Measurements from ENCODE around the gene ASCL5. TPM values are rescaled to one million over a fixed set of nuclear protein-coding genes. Genes with fewer than 3 reads are reported as not detected.

Gene ASCL5
- total and polyA plus RNA-seq, 10 of the 15 experiments (the other 5 are each of a cell fraction or from before 2014, with no cell fraction given), result 0.04 TPM; not detected in 9

- no peak for TF ChIP-seq EGR1 (IDR thresholded peaks at IDR 0.05; ENCODE audit: borderline replicate concordance in 1 of 2, low read depth in 2 of 2, low read length in 2 of 2)
- no peak for TF ChIP-seq CHD4 (IDR thresholded peaks at IDR 0.05)
- TF ChIP-seq CTCF (IDR thresholded peaks at IDR 0.05 in 2 of 3, conservative IDR thresholded peaks at IDR 0.05 in 1 of 3; ENCODE audit: control insufficient read depth in 2 of 3, extremely low read depth in 1 of 3, insufficient read depth in 1 of 3, low read depth in 3 of 3, low read length in 3 of 3), result no peak
These were observed 3.1 kb downstream of the ASCL5 start (continued) for GRCh38 chr1:201123866-201124265.

- no peak overlapping the region for H3K4me3 ChIP-seq
- no peak overlapping the region for H3K4me2 ChIP-seq (ENCODE audit: control insufficient read depth, insufficient read depth)
- DNase-seq (ENCODE audit: low read depth, low spot score) (no peak), ATAC-seq (no peak), FAIRE-seq (no peak)
- ChIA-PET POLR2A (no interaction called here), SMC1A (ENCODE audit: uncharacterized antibody, unreplicated experiment) (no interaction called here), RAD21 (ENCODE audit: unreplicated experiment) (no interaction called here), CTCF (interaction anchor here (1.0 to 1.6 kb wide), 4 partner anchors 37 to 563 kb away, joined by 3 to 4 read pairs (median 4); no protein-coding TSS in a partner anchor)
- H3K9ac ChIP-seq (ENCODE audit: control insufficient read depth, insufficient read depth, low read length), result no peak overlapping the region
- H4K20me1 ChIP-seq (ENCODE audit: control insufficient read depth, insufficient read depth), result no peaks in the 10 kb centered on the region
- H3K4me1 ChIP-seq (ENCODE audit: control insufficient read depth, insufficient read depth, low read length), result no peaks in the 10 kb centered on the region
- BruUV-seq (replicated peaks), result no TSS peak
- no peaks in the 10 kb centered on the region for H3K79me2 ChIP-seq (ENCODE audit: control insufficient read depth, insufficient read depth, low read length)
- no peak for TF ChIP-seq CREB1 (IDR thresholded peaks at IDR 0.05; ENCODE audit: low read depth)
- no peak for TF ChIP-seq BMI1 (IDR thresholded peaks at IDR 0.05; ENCODE audit: borderline replicate concordance)
- no peak for TF ChIP-seq ZNF274 (IDR thresholded peaks at IDR 0.05; ENCODE audit: insufficient read depth, insufficient read length)
- TF ChIP-seq ZNF384 (IDR thresholded peaks at IDR 0.05; ENCODE audit: borderline replicate concordance, low read depth, low read length), result no peak
- no peak for TF ChIP-seq KDM1A (IDR thresholded peaks at IDR 0.05; ENCODE audit: borderline replicate concordance)
- no peak for TF ChIP-seq ZNF217 (IDR thresholded peaks at IDR 0.05)
- no peaks in the 10 kb centered on the region for H3K9me3 ChIP-seq (replicated peaks; ENCODE audit: control insufficient read depth, insufficient read depth, low read length)
- H3K27me3 ChIP-seq (replicated peaks in 1 of 2; ENCODE audit: control insufficient read depth in 2 of 2, insufficient read depth in 2 of 2, low read length in 1 of 2), result peaks cover 1 to 4% of the 10 kb centered on the region in 2 experiments; a peak in 3 of 4 replicates
- no peak overlapping the region for H3K27ac ChIP-seq (ENCODE audit: control insufficient read depth, insufficient read depth)
- in situ Hi-C loops (cut with MboI), result no loop called here
- WGBS (ENCODE audit: insufficient coverage, insufficient replicate concordance, low lambda C conversion rate, missing lambda C conversion rate), result 50% methylated on average over 10 of the region's 10 CpGs
- intact Hi-C loops (cut with micrococcal nuclease; ENCODE audit: unreplicated experiment), result no loop called here
- no peak overlapping the region for H2AFZ ChIP-seq (ENCODE audit: control insufficient read depth, low read depth, low read length)
- H3K36me3 ChIP-seq (ENCODE audit: control insufficient read depth in 2 of 2, insufficient read depth in 2 of 2, low read length in 1 of 2), result no peaks in the 10 kb centered on the region
These were observed 4.5 kb downstream of the ASCL5 start for GRCh38 chr1:201122321-201122957.
